Fibroblast of skin of left quadriceps (primary cell): ENCODE results near the gene STK32B.
"Not testable (repeated sequence)": the region's sequence is repeated elsewhere in the genome, so short reads cannot be mapped to it uniquely, and the experiment has no call there.

ENCODE experiments used
- DNase-seq, 2 experiments: peaks; one replicate each; pipeline ENCODE4 v3.0.0-alpha.2; 2013; ENCODE audit warnings: low read depth in 2 of 2

Gene STK32B

DNA sequence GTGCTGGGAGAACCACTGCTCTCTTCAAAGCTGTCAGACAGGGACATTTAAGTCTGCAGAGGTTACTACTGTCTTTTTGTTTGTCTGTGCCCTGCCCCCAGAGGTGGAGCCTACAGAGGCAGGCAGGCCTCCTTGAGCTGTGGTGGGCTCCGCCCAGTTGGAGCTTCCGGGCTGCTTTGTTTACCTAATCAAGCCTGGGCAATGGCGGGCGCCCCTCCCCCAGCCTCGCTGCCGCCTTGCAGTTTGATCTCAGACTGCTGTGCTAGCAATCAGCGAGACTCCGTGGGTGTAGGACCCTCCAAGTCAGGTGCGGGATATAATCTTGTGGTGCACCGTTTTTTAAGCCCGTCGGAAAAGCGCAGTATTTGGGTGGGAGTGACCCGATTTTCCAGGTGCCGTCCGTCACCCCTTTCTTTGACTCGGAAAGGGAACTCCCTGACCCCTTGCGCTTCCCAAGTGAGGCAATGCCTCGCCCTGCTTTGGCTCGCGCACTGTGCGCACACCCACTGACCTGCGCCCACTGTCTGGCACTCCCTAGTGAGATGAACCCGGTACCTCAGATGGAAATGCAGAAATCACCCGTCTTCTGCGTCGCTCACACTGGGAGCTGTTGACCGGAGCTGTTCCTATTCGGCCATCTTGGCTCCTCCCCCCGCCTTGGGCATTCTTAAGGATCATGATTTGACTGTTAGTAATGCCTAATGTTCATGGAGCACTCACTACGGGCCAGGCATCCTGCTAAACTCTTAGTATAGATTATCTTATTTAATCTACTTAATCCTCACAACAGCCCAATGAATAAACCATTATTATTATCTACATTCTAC, 392.9 kb downstream of the STK32B start:
- not testable (repeated sequence) for DNase-seq

DNA sequence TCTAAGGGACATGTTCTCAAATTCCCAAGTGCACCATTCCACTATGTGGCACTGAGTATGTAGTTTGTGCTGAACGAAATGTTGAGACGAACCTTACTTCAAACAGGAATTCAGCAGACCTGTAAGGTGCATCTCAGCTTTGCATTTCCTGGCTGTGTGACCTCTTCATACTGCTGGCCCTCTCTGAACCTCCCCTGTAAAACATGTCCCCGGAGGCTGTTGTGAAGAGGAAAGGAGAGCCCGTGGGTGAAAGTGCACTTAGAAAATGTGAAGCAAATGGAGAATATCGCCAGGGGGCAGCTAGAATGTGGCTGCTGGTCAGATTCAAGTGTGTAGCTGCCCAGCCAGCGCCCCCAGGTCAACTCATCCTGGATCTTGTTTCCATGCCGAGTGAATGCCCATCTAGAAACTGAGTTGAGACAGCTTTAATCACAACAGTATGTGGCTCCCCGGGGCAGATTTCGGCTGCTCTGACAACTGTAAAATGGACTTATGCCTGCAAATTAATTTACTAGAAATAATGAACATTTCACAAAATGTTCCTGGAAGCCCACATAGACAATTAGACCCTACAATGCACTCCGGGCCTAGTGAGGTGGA, 393.7 kb downstream of the STK32B start:
- DNase-seq: no peak

DNA sequence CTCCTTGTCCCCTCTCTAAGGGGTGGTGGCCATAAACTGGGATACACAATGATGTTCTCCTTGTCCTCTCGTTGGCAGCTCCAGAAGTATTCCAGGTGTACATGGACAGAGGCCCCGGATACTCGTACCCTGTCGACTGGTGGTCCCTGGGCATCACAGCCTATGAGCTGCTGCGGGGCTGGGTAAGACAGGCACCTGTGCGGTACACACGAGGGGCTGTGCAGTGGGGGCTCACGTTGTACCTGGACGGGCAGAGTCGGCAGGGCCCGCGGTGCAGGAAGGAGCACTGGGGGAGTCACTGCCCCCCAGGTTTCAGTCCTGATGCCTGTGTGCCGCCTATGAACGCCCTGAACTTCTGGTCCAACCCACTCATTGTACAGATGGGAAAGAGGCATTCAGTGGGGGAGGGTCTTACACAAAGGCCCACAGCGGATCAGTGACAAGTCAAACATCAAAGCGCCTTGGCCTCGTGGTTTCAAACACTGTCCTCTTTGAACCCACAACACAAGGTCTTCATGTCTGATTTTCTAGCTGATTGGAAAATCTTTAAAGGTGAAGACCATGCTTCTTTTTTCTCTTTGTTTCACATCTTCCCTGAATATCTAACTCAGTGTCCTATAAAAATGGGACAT, 395.4 kb downstream of the STK32B start:
- no peak for DNase-seq

DNA sequence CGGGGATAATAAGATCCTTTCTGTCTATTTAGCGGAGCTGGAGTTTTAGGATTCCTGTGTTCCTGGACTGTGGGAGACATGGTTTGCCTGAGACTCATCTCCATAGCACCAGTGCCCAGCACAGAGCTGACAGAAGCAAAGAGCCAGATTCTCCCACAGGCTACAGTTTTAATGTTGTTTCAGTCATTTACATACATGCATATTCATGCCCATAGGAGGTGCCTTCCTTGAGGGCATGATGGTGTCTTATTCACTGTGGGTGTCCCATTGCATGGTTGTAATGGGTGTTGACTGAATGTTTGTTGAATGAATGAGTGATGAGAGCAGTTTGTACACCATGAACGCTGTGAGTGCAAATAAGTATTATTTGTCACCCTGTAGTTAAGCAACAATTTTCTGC, 396.5 kb downstream of the STK32B start:
- DNase-seq: no peak

DNA sequence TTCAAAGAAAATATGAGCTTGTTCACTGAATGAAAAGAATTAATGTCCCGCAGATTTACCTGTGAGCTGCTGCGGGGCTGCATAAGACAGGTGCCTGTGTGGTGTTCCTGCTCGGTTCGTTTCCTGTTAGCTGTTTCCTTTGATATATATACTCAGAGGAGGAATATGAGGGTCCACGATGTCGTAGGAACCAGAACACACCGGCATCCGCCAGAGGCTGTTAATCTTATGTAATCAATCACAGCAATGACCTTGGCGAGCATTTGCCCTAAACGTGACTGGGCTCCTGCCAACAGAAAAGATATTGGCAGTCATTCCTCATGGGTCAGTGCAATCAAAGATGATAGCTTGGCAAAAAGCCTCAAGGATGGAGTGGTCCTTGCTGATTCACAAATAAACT, 396.9 kb downstream of the STK32B start:
- no peak for DNase-seq

DNA sequence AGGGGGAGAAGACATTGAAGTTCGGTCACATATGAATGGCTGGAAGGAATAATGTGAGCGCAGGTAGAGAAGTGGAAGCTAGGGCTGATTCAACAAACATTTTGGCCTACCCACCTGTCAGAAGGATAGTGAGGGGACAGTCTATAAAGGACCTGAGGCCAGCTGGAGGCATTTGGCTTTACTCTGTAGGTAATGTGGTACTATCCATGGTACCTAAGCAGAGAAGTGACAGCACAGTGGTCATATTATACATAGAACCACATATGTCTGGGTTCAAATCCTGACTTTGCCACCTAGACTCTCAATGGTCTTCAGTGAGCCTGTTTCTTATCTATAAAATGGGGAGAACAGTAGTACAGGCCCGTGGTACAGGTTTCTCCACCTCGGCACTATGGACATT, 400.0 kb downstream of the STK32B start:
- no peak for DNase-seq

DNA sequence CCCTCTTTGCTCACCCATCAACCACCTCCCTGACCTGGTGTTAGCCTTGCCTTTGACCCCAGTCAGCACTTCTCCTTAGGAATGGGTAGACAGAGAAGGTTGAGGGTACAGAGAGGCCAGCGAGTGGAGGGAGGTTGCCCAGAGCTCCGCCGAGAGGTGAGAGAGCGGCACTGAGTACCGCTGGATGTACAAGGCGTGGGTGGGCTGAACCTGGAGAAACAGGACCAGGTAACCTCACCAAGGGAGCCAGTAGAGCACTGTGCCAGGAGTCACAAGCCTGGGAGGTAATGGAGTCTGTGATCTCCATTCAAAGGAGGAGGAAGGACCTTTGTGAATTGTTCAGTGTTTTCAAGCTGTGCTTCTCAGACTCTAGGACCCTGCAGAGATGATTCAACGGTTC, 400.9 kb downstream of the STK32B start:
- no peak for DNase-seq

DNA sequence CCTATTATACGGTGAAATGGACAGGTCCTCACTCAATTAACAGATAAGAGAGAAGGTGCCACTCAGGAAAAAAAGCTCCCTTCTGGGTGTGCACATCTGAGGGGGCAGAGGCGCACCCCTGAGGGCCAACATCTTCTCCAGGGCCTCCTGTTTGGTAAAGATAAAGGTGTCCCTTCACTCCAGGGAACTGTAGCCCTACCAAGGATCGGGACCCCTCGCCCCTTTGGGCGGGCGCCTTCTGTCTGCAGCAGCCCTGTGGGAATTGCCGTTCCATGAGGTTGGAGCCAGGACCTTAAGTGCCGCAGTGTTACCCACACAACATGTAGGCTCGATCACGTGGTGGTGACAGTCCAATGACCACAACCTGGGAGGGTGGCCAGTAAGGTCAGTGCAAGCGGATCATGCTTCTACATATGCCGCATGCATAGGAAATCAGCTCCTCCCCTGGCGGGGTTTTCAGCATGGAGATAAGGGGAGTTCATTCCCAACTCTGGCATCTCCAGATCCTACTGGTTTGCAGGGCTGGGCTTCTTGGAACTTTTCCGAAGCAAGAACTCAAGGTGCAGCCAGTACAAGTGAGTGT, 403.8 kb downstream of the STK32B start:
- DNase-seq: no peak

DNA sequence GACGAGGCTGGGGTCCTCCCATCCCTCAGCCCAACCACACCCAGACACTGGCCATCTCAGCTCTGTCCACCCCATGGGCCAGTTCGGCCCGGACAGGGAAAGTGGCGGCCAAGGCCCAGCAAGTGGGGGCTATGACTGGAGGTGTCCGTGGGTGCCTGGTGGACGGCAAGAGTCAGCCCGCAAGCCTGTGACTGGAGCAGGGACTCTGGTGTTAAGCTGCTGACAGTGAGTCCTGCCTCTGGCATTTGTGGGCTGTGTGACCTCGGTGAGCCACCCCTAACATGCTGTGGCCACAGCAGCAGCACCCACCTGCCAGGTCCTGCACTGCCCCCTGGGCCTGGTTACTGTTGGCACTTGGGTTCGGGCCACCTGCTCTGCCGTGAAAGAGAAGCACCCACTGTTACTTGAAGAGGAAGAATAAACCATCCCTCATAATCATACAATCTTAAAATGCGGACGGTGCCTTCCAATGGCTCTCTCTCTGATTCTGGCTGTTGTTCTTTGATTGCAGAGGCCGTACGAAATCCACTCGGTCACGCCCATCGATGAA, 405.1 kb downstream of the STK32B start:
- DNase-seq: no peak

DNA sequence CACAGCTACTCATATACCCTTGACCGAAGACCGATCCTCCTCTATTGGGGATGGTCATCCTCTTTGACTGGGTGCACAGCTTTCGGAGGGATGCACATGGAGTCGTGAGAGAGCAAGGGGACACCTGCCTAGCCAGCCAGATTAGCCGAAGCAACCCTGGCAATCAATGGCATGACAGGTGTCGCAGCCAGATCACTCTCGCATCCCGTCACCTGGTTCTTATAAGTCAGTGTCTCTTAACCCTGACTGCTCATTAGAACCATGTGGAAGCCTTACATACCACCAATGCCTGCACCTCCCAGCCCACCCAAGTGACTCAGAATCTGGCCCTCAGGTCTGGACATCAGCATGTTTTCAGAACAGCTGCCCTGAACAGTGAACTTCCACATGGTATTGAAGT, 407.4 kb downstream of the STK32B start:
- DNase-seq: no peak

DNA sequence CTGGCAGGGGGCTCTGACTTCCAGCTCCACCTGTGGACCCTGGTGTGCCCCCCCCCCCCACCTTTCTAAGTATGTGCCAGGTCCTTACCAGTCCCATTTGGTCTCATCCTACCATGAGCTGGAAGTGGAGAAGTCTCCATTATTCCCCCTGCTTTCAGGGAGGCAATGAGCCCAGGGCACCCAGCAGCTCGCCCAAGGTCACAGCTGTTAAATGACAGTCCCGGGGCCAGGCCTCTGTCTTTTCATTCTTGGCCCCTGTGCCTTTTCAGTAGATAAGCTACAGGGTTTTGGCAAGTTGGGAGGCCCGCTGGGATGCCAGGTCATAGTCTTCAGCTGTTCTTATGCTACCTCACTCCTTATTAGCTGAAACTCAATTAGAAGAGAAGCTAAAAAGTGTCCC, 408.0 kb downstream of the STK32B start:
- no peak for DNase-seq

DNA sequence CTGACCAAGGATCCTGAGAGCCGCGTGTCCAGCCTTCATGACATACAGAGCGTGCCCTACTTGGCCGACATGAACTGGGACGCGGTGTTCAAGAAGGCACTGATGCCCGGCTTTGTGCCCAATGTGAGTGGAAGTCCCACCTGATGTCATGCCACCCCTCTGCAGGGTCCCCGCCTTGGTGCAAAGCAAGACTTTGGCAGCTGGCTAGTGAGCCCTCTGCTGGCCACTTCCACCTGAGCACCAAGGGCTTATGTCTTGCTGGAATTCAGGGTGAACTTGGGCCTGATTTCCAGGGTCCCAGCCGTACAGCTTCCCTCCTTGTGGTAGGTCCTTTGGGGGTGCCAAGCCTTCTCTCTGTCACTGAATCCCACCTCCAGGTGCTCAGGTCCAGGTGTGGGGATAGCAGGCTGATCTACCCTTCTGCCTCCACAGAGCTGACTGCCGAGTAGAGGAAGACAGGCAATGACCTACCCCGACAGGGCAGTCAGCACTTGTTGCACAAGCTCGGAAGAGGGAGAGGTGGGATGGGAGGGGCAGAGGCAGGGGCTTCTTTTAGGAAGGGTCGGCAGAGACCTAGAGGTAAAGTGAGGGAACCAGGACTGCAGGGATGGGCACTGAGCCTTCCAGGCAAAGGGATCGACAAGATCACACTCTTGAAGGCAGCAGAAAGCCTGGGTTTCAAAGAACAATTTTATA, 409.0 kb downstream of the STK32B start:
- DNase-seq: peak in 1 of 2 experiments; percentile 10

DNA sequence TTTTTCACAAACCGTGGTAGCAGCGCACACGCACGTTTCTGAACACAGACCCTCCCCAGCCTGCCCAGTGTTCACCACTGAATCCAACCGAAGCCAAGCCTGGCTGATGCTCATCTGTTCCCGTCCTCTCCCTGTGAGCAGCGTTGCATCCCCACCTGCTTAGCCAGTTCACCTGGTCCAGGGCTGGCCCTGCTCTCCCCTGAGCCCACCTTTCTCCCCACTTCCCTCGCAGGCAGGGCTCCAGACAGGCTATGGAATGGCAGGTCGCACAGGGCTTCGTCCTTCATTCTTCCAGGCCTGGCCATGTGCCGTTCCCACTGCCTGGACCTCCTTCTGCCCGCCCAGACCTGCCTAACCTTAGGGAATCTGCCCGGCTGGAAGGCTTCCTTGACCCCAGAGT, 410.2 kb downstream of the STK32B start:
- DNase-seq: no peak

DNA sequence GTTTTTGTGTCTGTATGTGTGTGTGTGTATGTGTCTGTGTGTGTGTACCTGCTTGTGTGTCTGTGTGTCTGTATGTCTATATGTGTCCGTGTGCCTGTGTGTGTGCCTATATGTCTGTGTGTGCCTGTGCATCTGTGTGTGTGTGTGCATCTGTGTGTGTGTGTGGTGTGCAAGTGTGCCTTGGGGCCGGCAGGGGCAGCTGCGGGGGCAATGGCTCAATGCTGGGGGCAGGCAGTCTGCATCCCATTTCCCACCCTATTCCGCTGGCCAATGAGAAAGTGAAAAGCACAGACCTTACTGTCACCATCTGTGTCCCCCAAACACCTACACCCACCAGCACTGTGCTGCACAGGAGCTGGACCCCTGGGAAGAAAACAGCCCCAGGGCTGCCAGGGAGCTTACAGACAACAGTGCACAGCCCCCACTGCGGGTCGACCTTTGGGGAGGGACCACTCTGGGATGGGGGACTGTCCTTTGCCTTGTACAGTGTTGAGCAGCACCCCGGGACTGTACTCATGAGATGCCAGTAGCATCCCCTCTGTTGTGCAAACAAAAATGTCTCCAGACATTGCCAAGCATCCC, 411.1 kb downstream of the STK32B start:
- no peak for DNase-seq

DNA sequence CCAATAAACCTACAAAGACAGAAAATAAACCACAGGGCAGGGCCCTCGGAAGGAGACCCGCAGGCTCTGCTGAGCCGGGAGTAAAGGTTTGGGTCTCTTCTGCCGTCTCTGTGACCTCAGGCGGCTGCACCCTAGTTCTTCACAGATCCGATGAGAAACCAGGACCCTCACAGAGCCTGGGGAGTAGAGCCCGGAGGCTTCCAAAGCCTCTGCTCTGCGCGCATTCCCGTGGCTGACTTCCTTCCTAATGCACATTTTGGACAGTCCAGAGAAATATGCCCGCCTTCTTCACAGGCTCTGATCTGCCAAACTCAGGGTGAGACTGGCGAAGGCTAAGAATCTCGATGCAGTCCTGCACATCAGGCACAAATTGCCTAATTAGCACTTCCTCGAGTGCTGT, 411.6 kb downstream of the STK32B start:
- DNase-seq: no peak

DNA sequence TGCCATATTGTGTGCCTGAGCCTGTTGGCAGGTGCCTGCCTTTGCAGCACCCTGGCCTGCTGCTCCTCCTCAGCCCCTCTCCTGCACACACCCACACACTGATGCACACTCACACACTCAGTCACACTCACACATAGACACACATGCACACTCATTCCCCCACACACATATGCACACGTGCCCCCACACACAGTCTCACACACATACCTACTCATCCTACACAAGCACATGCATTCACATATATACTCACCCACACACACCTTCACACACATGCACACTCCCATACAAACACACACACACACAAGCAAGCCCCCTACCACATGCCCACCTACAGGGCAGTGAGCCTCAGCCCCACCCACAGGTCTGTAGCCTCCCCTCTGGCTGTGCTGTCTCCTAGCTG, 412.1 kb downstream of the STK32B start:
- DNase-seq: no peak

DNA sequence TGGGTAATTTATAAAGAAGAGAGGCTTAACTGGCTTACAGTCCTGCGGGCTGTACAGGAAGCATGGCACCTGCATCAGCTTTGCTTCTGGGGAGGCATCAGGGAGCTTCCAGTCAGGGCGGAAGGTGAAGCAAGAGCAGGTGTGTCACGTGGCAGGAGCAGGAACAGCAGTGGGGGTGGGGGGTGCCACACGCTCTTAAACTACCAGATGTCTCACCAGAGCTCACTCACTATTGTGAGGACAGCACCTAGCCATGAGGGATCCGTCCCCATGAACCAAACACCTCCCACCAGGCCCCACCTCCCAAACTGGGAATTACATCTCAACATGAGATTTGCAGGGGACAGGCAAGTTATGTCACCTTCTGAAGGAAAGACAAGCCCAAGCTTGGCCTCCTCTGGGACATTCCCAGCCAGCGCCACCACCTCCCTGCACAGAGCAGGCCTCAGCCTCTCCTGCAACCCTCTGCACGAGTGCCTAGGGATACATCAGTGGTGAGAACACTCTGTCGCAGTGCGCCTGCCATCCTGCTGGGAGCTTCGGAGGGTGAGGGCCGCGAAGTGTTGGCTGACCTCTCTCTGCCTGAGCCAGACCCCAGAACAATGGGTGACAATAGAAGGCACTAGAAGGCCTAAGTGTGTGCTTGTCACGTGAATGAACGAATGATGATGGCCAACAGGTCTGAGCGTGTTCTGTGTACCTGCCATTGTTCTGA, 412.8 kb downstream of the STK32B start:
- no peak for DNase-seq

DNA sequence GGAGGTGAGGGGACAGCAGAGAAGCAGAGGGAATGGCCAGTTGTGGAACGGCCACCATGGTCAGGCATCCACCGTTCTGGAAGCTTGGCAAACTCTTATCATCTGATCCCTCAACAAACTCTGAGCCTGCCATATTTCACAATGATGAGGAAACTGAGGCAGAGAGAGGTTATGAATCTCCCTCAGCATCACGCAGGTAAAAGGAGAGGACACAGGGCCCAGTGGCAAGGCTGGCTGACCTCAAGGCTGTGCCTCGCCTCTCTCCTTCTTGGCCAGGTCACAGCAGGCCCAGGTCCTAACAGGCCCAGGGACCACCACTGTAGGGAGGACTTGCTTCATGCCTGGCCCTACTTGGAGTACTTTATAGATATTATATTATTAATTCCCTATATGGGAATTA, 414.2 kb downstream of the STK32B start:
- DNase-seq: no peak

DNA sequence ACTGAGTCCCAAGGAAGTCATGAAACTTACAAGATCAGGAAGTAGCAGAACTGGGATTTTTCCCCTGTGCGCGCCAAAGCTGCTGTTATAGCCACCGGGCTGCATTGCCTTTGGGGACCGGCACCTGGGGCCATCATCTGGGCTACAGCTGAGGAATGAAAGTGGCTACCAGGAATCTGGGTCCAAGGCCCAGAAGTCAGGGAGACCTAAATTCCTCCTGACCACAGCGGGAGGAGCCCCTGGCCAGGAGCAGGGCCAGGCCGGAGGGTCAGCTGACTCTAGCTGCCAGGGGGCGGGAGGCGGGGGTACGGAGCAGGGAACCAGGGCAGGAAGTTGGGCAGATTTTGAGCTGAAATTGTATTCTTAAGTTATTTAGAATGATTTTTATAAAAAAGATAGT, 414.7 kb downstream of the STK32B start:
- DNase-seq: no peak

DNA sequence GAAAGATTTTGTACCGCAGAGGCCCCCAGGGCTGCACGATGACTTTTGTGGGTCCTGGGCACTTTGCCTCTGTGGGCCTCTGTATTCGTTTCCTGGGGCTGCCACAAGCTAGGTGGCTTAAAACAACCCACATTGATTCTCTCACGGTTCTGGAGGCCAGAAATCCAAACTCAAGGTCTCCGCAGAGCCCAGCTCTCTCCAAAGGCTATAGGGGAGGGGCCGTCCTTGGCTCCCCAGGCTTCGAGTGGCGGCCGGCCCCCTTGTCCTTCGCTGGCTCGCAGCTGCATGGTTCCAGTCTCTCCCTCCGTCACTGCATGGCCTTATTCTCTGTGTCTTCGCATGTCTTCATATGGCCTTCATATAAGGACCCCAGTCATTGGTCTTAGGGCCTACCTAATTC, 415.8 kb downstream of the STK32B start:
- no peak for DNase-seq
